HepG2 (cell line): ENCODE results near the gene IQGAP2. TPM values are rescaled to one million over a fixed set of nuclear protein-coding genes. Genes with fewer than 3 reads are reported as not detected.
A peak's percentile ranks its signal among the peaks of the same experiment; 100 is the strongest.

Source experiments
- HDAC1 ChIP-seq: sonication (generic); formaldehyde crosslinking; IDR thresholded peaks from 2 replicates; pipeline ENCODE4 v1.5.1; 2020; ENCODE audit warnings: mild to moderate bottlenecking, missing genetic modification reagents
- LCORL ChIP-seq, 2 experiments: fragments of 450-650 bp in 1 of 2; sonication (generic) in 1 of 2; formaldehyde crosslinking in 1 of 2; IDR thresholded peaks; 2 replicates each; pipeline versions ENCODE4 v1.5.0 to v1.6.1; 2017 to 2020; ENCODE audit warnings: antibody characterized with exemption in 1 of 2, missing genetic modification reagents in 1 of 2
- SAP130 ChIP-seq: IDR thresholded peaks from 2 replicates; pipeline ENCODE4 v1.6.1; 2016; ENCODE audit warnings: low read depth
- SRF ChIP-seq: IDR thresholded peaks from 2 replicates; pipeline ENCODE4 v1.6.1; 2011; ENCODE audit warnings: mild to moderate bottlenecking, low read depth, low read length, moderate library complexity
- polyA plus RNA-seq, 8 experiments: library from polyadenylated mRNA; depleted of rRNA in 3 of 8; stranded (reverse) in 7 of 8; unstranded in 1 of 8; fragments of >200 nt; fragmentation: Illumina TruSeq in 4 of 8; extraction: Trizol in 4 of 8; gene quantifications; 2 replicates each; pipeline versions ENCODE4 v1.2.1 to v1.2.3, GENCODE V29; 2011 to 2016; ENCODE audit warnings: low read depth in 4 of 8, missing spikeins in 1 of 8, mixed read lengths in 1 of 8; ENCODE audit not compliant: insufficient read depth in 1 of 8
- total RNA-seq, 5 experiments: library from RNA; depleted of rRNA; stranded (reverse); fragments of >200 nt; fragmentation: Illumina TruSeq; extraction: Trizol; gene quantifications; 2 replicates each; pipeline ENCODE4 v1.2.3, GENCODE V29; 2016; ENCODE audit warnings: low read depth in 1 of 5
- TF ChIP-seq, protein P1 (sequence below): sonication (generic); formaldehyde crosslinking; IDR thresholded peaks from 2 replicates; pipeline ENCODE4 v1.5.1; 2020; ENCODE audit warnings: mild to moderate bottlenecking, missing genetic modification reagents, borderline replicate concordance
- TF ChIP-seq, protein P2 (sequence below): sonication (generic); formaldehyde crosslinking; conservative IDR thresholded peaks from 2 replicates; pipeline ENCODE4 v1.4.0; 2020; ENCODE audit warnings: mild to moderate bottlenecking, missing genetic modification reagents, moderate library complexity

The IQGAP2 gene
- total and polyA plus RNA-seq, 2 of the 13 experiments (the other 11 are each of a cell fraction or from before 2014, with no cell fraction given), result 35.2 to 83.3 TPM

DNA sequence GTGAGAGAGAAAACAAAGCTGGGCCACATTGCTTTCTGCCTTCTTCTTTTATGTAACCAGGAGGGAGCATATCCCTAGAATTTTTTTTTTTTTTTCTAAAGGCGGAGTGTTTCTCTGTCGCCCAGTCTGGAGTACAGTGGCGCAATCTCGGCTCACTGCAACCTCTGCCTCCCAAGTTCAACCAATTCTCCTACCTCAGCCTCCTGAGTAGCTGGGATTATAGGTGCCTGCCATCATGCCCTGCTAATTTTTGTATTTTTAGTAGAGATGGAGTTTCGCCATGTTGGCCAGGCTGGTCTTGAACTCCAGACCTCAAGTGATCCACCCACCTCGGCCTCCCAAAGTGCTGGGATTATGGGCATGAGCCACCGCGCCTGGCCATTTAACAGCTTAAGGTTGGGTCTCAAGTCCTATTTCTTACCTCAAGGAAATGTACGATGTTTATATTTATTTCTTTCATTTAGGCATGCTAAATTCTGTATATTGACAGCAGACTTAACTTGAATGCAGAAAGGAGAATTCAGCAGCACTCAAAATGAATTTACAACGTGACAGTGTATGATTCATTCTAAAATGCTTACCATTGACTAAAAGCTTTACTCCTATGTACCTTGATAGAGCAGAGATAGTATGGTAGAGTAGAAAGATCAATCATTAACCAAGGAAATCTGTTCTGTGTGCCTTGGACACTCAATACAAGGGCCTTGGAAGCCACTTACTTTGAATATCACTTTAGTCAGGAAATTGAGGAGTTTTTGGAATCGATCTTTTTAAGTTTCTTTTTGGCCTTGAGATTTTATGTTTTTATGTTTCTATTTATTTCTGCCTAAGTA, 119.2 kb downstream of the IQGAP2 start (continued):
- TF ChIP-seq, protein P1, sequence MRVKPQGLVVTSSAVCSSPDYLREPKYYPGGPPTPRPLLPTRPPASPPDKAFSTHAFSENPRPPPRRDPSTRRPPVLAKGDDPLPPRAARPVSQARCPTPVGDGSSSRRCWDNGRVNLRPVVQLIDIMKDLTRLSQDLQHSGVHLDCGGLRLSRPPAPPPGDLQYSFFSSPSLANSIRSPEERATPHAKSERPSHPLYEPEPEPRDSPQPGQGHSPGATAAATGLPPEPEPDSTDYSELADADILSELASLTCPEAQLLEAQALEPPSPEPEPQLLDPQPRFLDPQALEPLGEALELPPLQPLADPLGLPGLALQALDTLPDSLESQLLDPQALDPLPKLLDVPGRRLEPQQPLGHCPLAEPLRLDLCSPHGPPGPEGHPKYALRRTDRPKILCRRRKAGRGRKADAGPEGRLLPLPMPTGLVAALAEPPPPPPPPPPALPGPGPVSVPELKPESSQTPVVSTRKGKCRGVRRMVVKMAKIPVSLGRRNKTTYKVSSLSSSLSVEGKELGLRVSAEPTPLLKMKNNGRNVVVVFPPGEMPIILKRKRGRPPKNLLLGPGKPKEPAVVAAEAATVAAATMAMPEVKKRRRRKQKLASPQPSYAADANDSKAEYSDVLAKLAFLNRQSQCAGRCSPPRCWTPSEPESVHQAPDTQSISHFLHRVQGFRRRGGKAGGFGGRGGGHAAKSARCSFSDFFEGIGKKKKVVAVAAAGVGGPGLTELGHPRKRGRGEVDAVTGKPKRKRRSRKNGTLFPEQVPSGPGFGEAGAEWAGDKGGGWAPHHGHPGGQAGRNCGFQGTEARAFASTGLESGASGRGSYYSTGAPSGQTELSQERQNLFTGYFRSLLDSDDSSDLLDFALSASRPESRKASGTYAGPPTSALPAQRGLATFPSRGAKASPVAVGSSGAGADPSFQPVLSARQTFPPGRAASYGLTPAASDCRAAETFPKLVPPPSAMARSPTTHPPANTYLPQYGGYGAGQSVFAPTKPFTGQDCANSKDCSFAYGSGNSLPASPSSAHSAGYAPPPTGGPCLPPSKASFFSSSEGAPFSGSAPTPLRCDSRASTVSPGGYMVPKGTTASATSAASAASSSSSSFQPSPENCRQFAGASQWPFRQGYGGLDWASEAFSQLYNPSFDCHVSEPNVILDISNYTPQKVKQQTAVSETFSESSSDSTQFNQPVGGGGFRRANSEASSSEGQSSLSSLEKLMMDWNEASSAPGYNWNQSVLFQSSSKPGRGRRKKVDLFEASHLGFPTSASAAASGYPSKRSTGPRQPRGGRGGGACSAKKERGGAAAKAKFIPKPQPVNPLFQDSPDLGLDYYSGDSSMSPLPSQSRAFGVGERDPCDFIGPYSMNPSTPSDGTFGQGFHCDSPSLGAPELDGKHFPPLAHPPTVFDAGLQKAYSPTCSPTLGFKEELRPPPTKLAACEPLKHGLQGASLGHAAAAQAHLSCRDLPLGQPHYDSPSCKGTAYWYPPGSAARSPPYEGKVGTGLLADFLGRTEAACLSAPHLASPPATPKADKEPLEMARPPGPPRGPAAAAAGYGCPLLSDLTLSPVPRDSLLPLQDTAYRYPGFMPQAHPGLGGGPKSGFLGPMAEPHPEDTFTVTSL (CRISPR knock-in tag), result 0 out of 2 replicates have a peak, but pooled peaks have one; percentile 13
- TF ChIP-seq LCORL (IDR thresholded peaks at IDR 0.05) (no peak), LCORL (CRISPR knock-in tag; IDR thresholded peaks at IDR 0.05) (0 out of 2 replicates have a peak, but pooled peaks have one; percentile 32), HDAC1 (CRISPR knock-in tag) (peak; percentile 46; the same call in 1 of the 2 replicates), SAP130 (CRISPR knock-in tag) (peak; percentile 59), SRF (no peak)
- TF ChIP-seq, protein P2, sequence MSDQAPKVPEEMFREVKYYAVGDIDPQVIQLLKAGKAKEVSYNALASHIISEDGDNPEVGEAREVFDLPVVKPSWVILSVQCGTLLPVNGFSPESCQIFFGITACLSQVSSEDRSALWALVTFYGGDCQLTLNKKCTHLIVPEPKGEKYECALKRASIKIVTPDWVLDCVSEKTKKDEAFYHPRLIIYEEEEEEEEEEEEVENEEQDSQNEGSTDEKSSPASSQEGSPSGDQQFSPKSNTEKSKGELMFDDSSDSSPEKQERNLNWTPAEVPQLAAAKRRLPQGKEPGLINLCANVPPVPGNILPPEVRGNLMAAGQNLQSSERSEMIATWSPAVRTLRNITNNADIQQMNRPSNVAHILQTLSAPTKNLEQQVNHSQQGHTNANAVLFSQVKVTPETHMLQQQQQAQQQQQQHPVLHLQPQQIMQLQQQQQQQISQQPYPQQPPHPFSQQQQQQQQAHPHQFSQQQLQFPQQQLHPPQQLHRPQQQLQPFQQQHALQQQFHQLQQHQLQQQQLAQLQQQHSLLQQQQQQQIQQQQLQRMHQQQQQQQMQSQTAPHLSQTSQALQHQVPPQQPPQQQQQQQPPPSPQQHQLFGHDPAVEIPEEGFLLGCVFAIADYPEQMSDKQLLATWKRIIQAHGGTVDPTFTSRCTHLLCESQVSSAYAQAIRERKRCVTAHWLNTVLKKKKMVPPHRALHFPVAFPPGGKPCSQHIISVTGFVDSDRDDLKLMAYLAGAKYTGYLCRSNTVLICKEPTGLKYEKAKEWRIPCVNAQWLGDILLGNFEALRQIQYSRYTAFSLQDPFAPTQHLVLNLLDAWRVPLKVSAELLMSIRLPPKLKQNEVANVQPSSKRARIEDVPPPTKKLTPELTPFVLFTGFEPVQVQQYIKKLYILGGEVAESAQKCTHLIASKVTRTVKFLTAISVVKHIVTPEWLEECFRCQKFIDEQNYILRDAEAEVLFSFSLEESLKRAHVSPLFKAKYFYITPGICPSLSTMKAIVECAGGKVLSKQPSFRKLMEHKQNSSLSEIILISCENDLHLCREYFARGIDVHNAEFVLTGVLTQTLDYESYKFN (CRISPR knock-in tag), result peak; percentile 47; the same call in 1 of the 2 replicates
- TF ChIP-seq, all 625 proteins: peak for 37
